Karpas-422 (cell line): ENCODE results near the gene ADAMTS1. TPM values are rescaled to one million over a fixed set of nuclear protein-coding genes. Genes with fewer than 3 reads are reported as not detected.

Experiments
- DNase-seq: peaks from one replicate; pipeline ENCODE4 v3.0.0-alpha.2; 2015
- H2AFZ ChIP-seq: fragments of 200-600 bp; sonication (generic); 2 replicates; pipeline ENCODE4 v1.6.1; 2014; ENCODE audit warnings: antibody characterized with exemption, low read length, mixed read lengths
- H3K27ac ChIP-seq: fragments of 200-600 bp; sonication (generic); 2 replicates; pipeline ENCODE4 v1.5.1; 2014; ENCODE audit warnings: mild to moderate bottlenecking, low read length, moderate library complexity
- H3K27me3 ChIP-seq: fragments of 200-600 bp; sonication (generic); 2 replicates; pipeline ENCODE4 v1.6.1; 2014; ENCODE audit warnings: low read length, mixed read lengths
- H3K36me3 ChIP-seq: fragments of 200-600 bp; sonication (generic); 2 replicates; pipeline ENCODE4 v1.6.1; 2014; ENCODE audit warnings: low read length, mixed read lengths; ENCODE audit not compliant: insufficient read depth
- H3K4me1 ChIP-seq: fragments of 200-600 bp; sonication (generic); 2 replicates; pipeline ENCODE4 v1.6.1; 2014; ENCODE audit warnings: mild to moderate bottlenecking, low read length, mixed read lengths
- H3K4me2 ChIP-seq: fragments of 200-600 bp; sonication (generic); 2 replicates; pipeline ENCODE4 v1.6.1; 2014; ENCODE audit warnings: low read length, low read depth, mild to moderate bottlenecking; ENCODE audit not compliant: poor library complexity, severe bottlenecking
- H3K4me3 ChIP-seq: fragments of 200-600 bp; sonication (generic); 2 replicates; pipeline ENCODE4 v1.5.1; 2014; ENCODE audit warnings: mild to moderate bottlenecking, antibody characterized with exemption, low read length, mixed read lengths
- H3K79me2 ChIP-seq: fragments of 200-600 bp; sonication (generic); 2 replicates; pipeline ENCODE4 v1.6.1; 2014; ENCODE audit warnings: mild to moderate bottlenecking, low read length, mixed read lengths
- H3K9ac ChIP-seq: fragments of 200-600 bp; sonication (generic); 2 replicates; pipeline ENCODE4 v1.6.0; 2014; ENCODE audit warnings: low read length
- H3K9me2 ChIP-seq: fragments of 200-600 bp; sonication (generic), shearing (Covaris generic); replicated peaks from 2 replicates; pipeline ENCODE4 v1.6.0; 2014; ENCODE audit warnings: mild to moderate bottlenecking, low read length, moderate library complexity; ENCODE audit not compliant: insufficient read depth
- H3K9me3 ChIP-seq: fragments of 300-700, 200-600 bp; sonication (generic); 2 replicates; pipeline ENCODE4 v1.6.1; 2014; ENCODE audit warnings: low read length, mixed read lengths
- H4K20me1 ChIP-seq: fragments of 200-600 bp; sonication (generic); 2 replicates; pipeline ENCODE4 v1.6.1; 2014; ENCODE audit warnings: mild to moderate bottlenecking, antibody characterized with exemption, low read length, low read depth; ENCODE audit not compliant: insufficient read depth
- total RNA-seq: library from RNA; depleted of rRNA; stranded (reverse); fragments of >200 nt; shearing (Covaris generic); gene quantifications from 2 replicates; pipeline ENCODE4 v1.2.3, GENCODE V29; 2014; ENCODE audit warnings: low replicate concordance

ADAMTS1 gene
- total RNA-seq, 1 experiment from 2014 or later = not detected

DNA sequence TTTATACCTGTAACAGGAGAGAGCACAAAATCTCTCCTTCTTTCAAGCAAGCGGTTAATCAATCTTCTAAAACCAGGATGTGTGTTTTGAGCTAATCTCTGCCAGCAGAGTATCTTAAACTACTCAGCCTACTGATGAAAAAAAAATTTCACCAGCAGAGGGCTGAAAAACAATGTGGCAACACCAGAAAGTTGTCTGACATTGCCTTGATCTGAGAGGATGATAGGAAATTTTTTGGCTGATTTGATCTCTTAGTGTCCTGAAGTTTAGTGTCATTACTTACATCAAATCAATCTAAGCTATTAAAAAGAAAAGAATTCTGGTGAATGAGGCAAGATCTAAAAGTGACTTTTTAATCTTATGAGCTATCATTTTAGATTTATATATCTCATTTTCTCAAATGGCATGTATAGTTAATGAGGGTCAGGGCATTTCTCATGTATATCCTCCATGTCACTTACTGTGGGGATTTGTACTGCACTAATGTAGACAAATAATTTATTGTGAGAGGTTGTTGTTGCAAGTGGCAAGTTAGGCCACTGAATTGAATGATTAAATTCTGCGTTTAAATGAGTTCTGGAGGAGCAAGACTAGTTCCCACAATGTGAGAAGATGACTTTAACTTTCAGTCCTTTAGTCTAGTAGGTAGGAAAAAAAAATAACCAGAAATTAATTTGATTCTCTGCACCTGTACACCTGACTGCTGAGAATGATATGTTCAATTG lies 10.9 kb downstream of the ADAMTS1 start:
- Histone ChIP-seq H3K4me3 (no peak overlapping the region), H2AFZ (no peak overlapping the region), H3K27me3 (no peaks in the 10 kb centered on the region), H3K9me3 (peaks cover 30% of the 10 kb centered on the region), H3K9me2 (no peaks in the 10 kb centered on the region), H3K4me2 (no peak overlapping the region), H3K27ac (no peak overlapping the region), H4K20me1 (no peaks in the 10 kb centered on the region), H3K36me3 (no peaks in the 10 kb centered on the region), H3K9ac (no peak overlapping the region), H3K4me1 (no peaks in the 10 kb centered on the region), H3K79me2 (no peaks in the 10 kb centered on the region)
- no peak for DNase-seq

DNA sequence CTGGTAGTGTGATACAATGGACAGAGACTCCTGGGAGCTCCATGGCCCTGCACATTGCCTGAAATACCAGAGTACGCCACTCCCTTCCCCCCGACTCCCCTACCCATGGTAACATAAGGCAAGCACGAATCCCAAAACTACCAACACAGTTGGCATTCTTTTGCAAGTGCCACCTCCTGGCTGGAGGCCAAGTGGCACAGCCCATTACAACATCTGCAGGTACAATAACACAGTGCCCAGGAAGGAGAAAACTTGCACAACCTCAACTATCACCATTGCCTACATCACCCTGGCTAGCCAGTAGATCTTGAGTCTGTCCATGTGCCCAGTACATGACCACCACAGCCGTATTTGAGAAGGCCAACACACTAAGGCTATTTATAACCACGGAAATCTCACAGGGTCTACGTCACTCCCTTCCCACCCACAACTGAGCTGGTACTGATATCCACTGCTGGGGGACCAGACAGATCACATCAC lies 11.7 kb downstream of the ADAMTS1 start:
- DNase-seq = no peak
- Histone ChIP-seq H4K20me1 (no peaks in the 10 kb centered on the region), H3K79me2 (no peaks in the 10 kb centered on the region), H3K4me1 (no peaks in the 10 kb centered on the region), H3K9me2 (no peaks in the 10 kb centered on the region), H3K36me3 (no peaks in the 10 kb centered on the region), H3K9me3 (peaks cover 36% of the 10 kb centered on the region), H2AFZ (no peak overlapping the region), H3K4me3 (no peak overlapping the region), H3K27ac (no peak overlapping the region), H3K4me2 (no peak overlapping the region), H3K9ac (no peak overlapping the region), H3K27me3 (no peaks in the 10 kb centered on the region)

GRCh38 chr21:26833011-26833410 lies 12.2 kb downstream of the ADAMTS1 start:
- no peaks in the 10 kb centered on the region for H3K9me2 ChIP-seq
- H3K4me3 ChIP-seq = no peak overlapping the region
- H3K27ac ChIP-seq = no peak overlapping the region
- H4K20me1 ChIP-seq = no peaks in the 10 kb centered on the region
- no peaks in the 10 kb centered on the region for H3K27me3 ChIP-seq
- H3K36me3 ChIP-seq = no peaks in the 10 kb centered on the region
- no peak for DNase-seq
- H3K4me2 ChIP-seq = no peak overlapping the region
- no peaks in the 10 kb centered on the region for H3K4me1 ChIP-seq
- peaks cover 36% of the 10 kb centered on the region for H3K9me3 ChIP-seq
- no peak overlapping the region for H3K9ac ChIP-seq
- no peaks in the 10 kb centered on the region for H3K79me2 ChIP-seq
- H2AFZ ChIP-seq = no peak overlapping the region

DNA sequence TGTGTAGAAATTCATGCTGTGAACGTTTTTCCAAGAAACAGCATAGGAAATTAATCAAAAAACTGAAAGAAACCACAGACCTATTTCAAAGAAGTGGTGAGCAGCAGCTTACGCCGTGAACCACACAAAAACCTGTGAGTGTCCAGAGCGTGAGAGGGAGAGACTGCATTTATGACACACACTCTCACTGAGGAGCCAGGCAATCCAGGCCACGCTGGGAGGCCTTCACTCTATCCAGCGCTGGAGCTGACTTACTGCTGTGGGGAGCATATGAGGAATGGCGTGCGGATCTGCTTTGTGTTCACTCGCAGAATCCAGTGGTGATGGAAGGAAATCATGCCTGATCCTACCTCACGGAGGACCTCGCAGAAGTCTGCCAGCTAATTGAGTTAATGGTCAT lies 12.7 kb downstream of the ADAMTS1 start:
- H3K4me3 ChIP-seq = no peak overlapping the region
- no peak for DNase-seq

DNA sequence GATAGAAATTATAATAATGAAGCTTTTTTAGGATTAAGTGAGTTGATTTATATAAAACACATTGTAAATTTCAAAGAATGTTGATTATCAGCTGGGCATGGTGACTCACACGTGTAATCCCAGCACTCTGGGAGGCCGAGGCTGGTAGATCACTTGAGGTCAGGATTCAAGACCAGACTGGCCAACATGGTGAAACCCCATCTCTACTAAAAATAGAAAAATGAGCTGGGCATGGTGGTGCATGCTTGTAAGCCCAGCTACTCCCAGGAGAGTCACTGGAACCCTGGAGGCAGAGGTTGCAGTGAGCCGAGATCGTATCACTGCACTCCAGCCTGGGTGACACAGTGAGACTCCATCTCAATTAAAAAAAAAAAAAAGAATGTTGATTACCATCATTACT lies 18.4 kb downstream of the ADAMTS1 start:
- H3K36me3 ChIP-seq = no peaks in the 10 kb centered on the region
- no peak overlapping the region for H3K4me3 ChIP-seq
- no peaks in the 10 kb centered on the region for H3K9me2 ChIP-seq
- no peak overlapping the region for H2AFZ ChIP-seq
- H3K4me2 ChIP-seq = no peak overlapping the region
- DNase-seq = no peak
- no peaks in the 10 kb centered on the region for H3K4me1 ChIP-seq
- no peaks in the 10 kb centered on the region for H4K20me1 ChIP-seq
- H3K79me2 ChIP-seq = no peaks in the 10 kb centered on the region
- no peak overlapping the region for H3K9ac ChIP-seq
- peaks cover 36% of the 10 kb centered on the region; the same call in 1 of the 2 replicates for H3K9me3 ChIP-seq
- H3K27me3 ChIP-seq = no peaks in the 10 kb centered on the region
- no peak overlapping the region for H3K27ac ChIP-seq

More for the DNA sequence above, 12.7 kb downstream of the ADAMTS1 start:
- H3K27ac ChIP-seq = no peak overlapping the region
- H3K36me3 ChIP-seq = no peaks in the 10 kb centered on the region
- H3K9me2 ChIP-seq = no peaks in the 10 kb centered on the region
- no peaks in the 10 kb centered on the region for H3K79me2 ChIP-seq
- H3K27me3 ChIP-seq = no peaks in the 10 kb centered on the region
- H4K20me1 ChIP-seq = no peaks in the 10 kb centered on the region
- no peak overlapping the region for H3K4me2 ChIP-seq
- H3K9ac ChIP-seq = no peak overlapping the region
- peaks cover 36% of the 10 kb centered on the region for H3K9me3 ChIP-seq
- no peaks in the 10 kb centered on the region for H3K4me1 ChIP-seq
- no peak overlapping the region for H2AFZ ChIP-seq

DNA sequence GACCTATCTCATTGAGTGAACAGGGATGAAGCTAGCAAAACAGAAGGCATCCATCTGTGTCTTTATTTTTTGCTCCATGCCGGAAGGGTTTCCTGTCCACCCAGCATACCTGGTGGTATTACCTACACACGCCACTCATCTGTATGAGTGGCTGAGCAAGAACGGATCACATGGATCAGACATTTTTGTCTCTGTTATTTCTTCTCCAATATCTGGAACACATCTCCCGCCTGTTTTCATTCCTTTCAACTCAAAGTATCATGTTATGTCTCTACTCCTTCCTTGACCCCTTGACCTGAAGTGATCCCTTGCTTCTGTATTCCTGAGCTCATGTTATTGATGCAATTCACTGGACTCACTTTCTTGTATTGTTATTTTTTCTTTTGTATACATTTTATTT lies 24.7 kb downstream of the ADAMTS1 start:
- DNase-seq = no peak
- Histone ChIP-seq H3K27ac (no peak overlapping the region), H4K20me1 (no peaks in the 10 kb centered on the region), H3K36me3 (no peaks in the 10 kb centered on the region), H3K9me3 (peaks cover 16% of the 10 kb centered on the region; the same call in 1 of the 2 replicates), H3K79me2 (no peaks in the 10 kb centered on the region), H3K9me2 (no peaks in the 10 kb centered on the region), H3K27me3 (no peaks in the 10 kb centered on the region), H3K4me2 (no peak overlapping the region), H3K4me3 (no peak overlapping the region), H3K4me1 (no peaks in the 10 kb centered on the region), H3K9ac (no peak overlapping the region), H2AFZ (no peak overlapping the region)

DNA sequence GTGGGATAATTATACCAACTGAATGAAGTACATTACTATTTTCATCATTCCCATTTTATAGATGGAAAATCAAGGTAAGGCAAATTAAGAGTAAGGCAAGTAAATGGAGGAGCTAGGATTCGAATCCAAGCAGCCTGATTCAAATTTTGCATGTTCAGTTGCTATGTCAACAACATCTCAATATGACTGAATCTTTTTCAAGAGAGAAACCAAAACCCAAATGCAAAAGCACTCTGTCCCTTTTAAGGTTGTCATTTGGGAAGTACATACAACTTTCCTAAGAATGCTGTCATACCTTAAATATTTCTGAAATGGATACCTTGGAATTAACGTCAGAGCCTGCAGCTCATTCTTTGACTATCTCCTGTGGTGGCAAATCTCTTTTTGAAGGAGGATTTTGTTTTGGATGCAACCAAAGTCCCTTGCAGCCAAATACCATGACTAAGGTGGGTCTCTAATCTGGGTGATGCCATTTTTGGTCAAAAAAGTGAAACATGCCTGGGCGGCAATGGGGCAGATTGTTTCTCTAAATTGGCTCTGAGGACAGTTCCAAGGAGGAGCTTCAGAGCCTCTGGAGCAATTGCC lies 25.4 kb downstream of the ADAMTS1 start:
- Histone ChIP-seq H3K4me1 (no peaks in the 10 kb centered on the region), H3K27me3 (no peaks in the 10 kb centered on the region), H3K9me3 (peaks cover 14% of the 10 kb centered on the region; the same call in 1 of the 2 replicates), H3K27ac (no peak overlapping the region), H3K9me2 (no peaks in the 10 kb centered on the region), H3K36me3 (no peaks in the 10 kb centered on the region), H3K79me2 (no peaks in the 10 kb centered on the region), H4K20me1 (no peaks in the 10 kb centered on the region), H3K4me2 (no peak overlapping the region), H3K4me3 (no peak overlapping the region), H2AFZ (no peak overlapping the region), H3K9ac (no peak overlapping the region)
- no peak for DNase-seq

DNA sequence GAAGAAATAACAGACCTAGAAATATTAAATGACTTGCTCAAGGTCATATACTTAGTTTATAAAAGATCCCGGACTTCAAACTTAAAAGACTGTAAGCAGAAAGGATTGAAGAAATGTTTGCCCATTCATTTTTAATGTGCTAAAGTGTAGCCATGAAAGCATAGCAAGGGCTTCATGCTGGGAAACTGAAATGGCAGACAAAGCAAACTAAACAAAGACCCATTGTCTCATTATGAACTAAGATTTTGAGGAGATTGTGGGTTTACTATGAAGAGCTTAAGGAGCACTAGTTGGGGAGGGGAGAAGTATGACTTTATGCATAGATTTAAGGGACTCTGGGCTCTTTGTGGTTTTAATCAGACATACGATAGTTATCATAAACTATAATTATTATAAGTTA lies 26.3 kb downstream of the ADAMTS1 start:
- no peak for DNase-seq
- Histone ChIP-seq H3K36me3 (no peaks in the 10 kb centered on the region), H4K20me1 (no peaks in the 10 kb centered on the region), H3K9me3 (peaks cover 14% of the 10 kb centered on the region; the same call in 1 of the 2 replicates), H3K79me2 (no peaks in the 10 kb centered on the region), H3K27ac (no peak overlapping the region), H3K27me3 (no peaks in the 10 kb centered on the region), H2AFZ (no peak overlapping the region), H3K9ac (no peak overlapping the region), H3K4me3 (no peak overlapping the region), H3K4me1 (no peaks in the 10 kb centered on the region), H3K9me2 (no peaks in the 10 kb centered on the region), H3K4me2 (no peak overlapping the region)
